ENCODE measurements around the gene SRI.

- TF ChIP-seq, protein P1, sequence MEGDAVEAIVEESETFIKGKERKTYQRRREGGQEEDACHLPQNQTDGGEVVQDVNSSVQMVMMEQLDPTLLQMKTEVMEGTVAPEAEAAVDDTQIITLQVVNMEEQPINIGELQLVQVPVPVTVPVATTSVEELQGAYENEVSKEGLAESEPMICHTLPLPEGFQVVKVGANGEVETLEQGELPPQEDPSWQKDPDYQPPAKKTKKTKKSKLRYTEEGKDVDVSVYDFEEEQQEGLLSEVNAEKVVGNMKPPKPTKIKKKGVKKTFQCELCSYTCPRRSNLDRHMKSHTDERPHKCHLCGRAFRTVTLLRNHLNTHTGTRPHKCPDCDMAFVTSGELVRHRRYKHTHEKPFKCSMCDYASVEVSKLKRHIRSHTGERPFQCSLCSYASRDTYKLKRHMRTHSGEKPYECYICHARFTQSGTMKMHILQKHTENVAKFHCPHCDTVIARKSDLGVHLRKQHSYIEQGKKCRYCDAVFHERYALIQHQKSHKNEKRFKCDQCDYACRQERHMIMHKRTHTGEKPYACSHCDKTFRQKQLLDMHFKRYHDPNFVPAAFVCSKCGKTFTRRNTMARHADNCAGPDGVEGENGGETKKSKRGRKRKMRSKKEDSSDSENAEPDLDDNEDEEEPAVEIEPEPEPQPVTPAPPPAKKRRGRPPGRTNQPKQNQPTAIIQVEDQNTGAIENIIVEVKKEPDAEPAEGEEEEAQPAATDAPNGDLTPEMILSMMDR (IDR thresholded peaks at IDR 0.05): no peak
- TF ChIP-seq POLR2A (IDR thresholded peaks at IDR 0.05): no peak
Measured at GRCh38 chr7:88260719-88261118, 40.9 kb upstream of the SRI start.
